Retinal pigment epithelial cell (primary cell): ENCODE data around the gene VGLL4.

Source experiments
- DNase-seq: peaks from one replicate; pipeline ENCODE4 v3.0.0-alpha.2; 2010; ENCODE audit warnings: low read depth
- H3K4me3 ChIP-seq: 2 replicates; pipeline ENCODE4 v1.5.1; 2011; ENCODE audit warnings: mild to moderate bottlenecking, low read length, control low read depth, moderate library complexity
- TF ChIP-seq, protein P1 (sequence below): conservative IDR thresholded peaks from 2 replicates; pipeline ENCODE4 v1.5.1; 2011; ENCODE audit warnings: low read depth, low read length, control low read depth, inconsistent platforms

VGLL4 gene

DNA sequence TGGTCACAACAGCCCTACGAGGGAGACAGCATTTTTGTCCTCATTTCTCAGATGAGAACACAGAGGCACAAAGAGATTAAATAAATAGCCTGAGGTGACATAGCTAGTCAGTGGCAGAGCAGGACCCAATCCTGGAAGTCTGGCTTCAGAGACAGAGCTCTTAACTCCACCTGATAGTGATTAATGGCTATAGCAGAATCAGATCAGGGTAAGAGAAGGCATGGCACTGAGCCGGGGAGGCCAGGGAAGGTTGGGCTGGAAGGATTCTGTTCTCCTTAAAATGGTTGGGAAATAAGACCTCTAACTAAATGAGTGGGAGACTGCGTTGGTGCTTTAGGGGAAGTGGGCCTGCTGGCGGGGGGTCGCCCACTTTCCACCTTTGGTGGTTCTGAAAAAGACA is 104.5 kb downstream of the VGLL4 start:
- no peak overlapping the region for H3K4me3 ChIP-seq
- no peak for DNase-seq
- TF ChIP-seq, protein P1, sequence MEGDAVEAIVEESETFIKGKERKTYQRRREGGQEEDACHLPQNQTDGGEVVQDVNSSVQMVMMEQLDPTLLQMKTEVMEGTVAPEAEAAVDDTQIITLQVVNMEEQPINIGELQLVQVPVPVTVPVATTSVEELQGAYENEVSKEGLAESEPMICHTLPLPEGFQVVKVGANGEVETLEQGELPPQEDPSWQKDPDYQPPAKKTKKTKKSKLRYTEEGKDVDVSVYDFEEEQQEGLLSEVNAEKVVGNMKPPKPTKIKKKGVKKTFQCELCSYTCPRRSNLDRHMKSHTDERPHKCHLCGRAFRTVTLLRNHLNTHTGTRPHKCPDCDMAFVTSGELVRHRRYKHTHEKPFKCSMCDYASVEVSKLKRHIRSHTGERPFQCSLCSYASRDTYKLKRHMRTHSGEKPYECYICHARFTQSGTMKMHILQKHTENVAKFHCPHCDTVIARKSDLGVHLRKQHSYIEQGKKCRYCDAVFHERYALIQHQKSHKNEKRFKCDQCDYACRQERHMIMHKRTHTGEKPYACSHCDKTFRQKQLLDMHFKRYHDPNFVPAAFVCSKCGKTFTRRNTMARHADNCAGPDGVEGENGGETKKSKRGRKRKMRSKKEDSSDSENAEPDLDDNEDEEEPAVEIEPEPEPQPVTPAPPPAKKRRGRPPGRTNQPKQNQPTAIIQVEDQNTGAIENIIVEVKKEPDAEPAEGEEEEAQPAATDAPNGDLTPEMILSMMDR = no peak

GRCh38 chr3:11538581-11538980 is 105.1 kb downstream of the VGLL4 start:
- TF ChIP-seq, protein P1 = no peak
- DNase-seq = no peak

DNA sequence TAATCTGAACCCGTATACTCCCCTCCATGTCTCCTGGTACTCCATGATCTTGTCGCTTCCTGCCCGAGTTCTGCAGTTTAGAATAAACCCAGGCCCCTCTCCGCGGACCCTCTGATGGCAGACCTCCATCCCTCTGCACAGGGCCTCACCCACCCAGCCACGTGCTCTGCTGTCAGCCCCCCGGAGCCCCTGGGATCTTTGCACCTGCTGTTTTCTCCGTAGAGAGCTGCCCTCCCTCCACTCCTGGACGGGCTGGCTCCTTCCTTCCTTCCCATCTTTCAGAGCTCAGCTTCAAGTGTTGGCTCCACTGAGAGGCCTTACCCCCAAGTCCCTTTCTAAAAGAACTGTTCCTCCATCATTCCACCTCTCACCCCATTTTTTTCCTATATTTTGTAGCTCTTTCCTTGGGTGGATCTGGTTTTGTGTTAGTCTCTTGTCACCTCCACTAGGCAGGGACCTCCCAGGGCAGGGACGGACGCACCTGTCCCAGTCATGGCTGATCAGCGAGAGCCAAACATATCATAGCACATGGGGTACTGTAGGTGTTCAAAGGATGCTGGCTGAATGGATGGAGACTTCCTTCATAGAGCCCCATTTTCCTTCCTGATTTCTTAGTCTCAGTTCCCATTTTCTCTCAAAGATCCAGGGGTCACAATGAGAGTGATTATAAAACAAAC is 106.6 kb downstream of the VGLL4 start:
- no peak for DNase-seq
- no peak overlapping the region for H3K4me3 ChIP-seq
- TF ChIP-seq, protein P1 = no peak

More at GRCh38 chr3:11538581-11538980, 105.1 kb downstream of the VGLL4 start:
- no peak overlapping the region for H3K4me3 ChIP-seq

GRCh38 chr3:11536132-11536935 is 107.4 kb downstream of the VGLL4 start:
- DNase-seq = no peak
- TF ChIP-seq, protein P1 = no peak
- no peak overlapping the region for H3K4me3 ChIP-seq

DNA sequence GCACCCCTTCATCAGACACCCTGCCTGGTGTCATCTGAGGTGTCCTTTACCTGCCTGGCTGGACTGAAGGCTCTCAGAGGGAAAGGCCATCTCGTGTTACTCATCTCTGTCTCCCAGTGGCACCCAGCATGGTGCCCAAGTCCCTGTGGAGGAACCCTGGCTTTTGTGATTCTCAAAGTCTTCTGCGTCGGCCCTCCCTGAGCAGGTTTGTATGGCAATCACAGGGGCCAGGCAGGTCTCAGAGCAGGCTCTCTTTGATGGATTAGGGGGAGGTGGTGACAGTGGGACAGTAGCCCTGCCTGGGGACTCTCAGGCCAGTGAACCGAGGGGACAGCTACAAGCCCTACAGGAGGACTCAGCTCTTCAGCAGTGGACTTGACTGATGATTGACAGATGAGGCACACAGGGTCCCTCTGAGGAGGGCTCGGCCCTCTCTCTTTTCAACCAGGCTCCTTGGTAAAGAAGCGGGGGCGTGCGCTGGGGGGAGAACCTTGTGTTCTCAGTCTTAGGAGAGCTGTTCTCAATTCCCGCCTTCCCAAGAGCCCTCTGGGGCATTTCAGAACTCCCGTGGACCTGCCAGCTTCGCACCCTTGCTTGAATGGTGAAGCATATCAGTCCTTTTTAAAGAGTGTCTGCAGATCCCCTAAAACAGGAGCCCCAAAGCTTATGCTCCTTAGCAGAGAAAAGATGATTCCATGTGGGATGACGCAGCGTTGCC is 108.3 kb downstream of the VGLL4 start:
- no peak for DNase-seq
- no peak overlapping the region for H3K4me3 ChIP-seq
- TF ChIP-seq, protein P1 = no peak

GRCh38 chr3:11534793-11535101 is 109.0 kb downstream of the VGLL4 start:
- no peak overlapping the region for H3K4me3 ChIP-seq
- TF ChIP-seq, protein P1 = no peak
- DNase-seq = no peak
